ENCODE data around the gene ITPR1. TPM values are rescaled to one million over a fixed set of nuclear protein-coding genes. Genes with fewer than 3 reads are reported as not detected.

Gene ITPR1
- total RNA-seq, 2 donors from 2014 or later, result 36.8 to 43.8 TPM

DNA sequence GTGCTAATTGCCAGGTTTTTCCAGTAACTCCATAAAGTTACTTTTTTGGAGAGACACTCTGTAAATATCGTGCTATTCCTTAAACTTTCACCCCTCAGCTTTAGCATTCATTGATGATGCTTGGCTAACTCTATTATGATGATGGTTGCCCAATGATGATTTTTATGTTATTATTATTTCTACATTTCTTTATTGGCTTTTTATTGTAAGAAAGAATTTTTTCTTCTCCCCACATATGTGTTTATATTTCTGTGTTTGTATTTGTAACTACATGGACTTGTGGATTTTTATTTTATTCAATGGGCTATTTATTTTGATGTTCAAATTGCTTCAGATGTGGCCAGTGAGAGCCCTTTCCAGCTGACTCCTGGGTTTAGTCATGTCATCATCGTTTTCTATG is 323.6 kb downstream of the ITPR1 start:
- DNase-seq, result no peak
- intact Hi-C loops (cut with DNase I), result no loop called here
- ATAC-seq, result no peak

DNA sequence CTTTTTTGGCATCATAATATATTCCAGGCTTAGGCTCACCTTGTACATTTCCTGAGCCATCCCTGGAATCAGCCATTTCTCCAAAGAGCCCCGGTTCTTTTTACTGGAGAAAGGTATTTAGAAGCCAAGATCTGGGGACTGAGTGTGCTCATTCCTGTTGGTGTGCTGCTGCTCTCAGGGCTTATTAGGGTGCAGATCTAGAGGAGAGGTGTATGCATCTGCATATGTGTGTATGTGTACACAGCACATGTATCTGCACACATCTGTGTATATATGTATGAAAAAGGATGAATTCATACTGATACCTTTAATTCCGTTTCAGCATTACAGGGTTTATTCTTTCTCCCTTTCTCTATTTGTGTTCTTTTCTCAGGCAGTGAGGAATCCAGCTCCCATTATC is 324.0 kb downstream of the ITPR1 start:
- intact Hi-C loops (cut with DNase I), result no loop called here
- no peak for DNase-seq
- ATAC-seq, result no peak

DNA sequence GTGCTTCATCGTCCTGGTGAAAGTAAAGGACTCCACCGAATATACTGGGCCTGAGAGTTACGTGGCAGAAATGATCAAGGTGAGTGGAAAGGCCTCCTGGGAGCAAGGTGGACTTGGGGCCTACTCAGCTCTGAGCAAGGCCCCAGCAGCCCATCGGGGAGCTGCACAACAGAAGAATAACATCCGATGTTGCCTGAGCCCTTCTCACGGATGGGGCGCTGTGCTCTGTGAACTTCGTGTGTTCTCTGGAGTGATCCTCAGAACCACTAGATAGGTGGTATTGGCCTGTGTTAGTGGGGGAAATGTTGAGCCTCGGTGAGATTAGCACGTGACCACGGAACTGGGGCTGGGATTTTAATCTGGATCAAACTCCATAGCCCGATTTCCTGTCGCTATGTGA is 325.0 kb downstream of the ITPR1 start:
- ATAC-seq (no peak), DNase-seq (no peak)
- intact Hi-C loops (cut with DNase I), result no loop called here

DNA sequence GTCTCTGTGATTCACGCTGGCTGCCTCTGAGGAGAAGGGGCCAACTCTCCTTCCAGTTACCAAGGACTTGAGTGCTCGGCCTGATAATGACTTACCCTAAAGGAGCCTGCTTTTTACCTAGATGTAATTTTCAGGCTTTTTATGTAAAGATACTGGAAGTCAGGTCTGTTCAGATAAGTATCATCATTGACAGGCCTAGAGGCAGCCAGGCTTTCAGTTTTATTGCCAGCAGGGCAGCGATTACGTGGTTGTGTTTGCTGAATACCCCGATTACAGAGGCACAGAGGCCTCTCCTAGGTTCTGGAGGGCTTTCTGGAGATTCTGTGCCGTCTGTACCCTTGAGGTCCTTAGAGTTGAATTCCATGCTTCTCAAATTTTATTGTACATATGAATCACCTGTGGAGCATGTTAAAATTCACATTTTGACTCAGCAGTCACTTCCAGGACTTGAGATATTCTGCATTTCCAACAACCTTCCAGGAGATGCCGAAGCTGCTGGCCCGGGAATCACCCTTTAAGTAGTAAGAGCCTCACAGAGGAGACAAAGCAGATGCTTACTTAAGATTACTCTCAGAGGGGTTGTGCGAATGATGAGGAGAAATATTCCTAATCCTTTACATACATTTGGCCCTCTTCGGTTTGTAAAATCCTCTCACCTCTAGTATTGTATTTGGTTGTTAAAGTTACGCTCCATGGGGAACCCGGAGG is 326.0 kb downstream of the ITPR1 start:
- intact Hi-C loops (cut with DNase I), result no loop called here
- DNase-seq (no peak), ATAC-seq (no peak)

DNA sequence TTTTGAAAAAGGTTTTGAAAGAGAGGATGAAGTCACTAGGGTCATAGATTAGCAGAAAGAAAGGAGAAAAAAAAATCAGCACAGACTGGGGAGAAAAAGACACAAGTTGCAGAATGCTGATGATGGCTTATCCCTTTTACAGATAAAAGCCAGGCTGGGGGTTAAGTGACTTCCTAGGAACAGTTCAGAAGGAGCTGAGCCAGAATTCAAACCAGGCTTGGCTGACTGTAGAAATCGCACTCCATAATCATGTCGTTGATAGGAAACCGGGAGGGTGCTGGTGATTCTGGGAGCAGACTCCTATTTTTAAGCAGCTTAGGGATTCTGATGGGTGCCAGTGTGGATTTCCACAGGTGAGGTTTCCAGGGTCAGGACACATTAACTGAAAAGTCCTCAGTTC is 326.6 kb downstream of the ITPR1 start:
- DNase-seq, result no peak
- intact Hi-C loops (cut with DNase I), result loop anchor here in 1 of 2 donors (10.0 kb wide), 1 partner anchor 235 kb away; no protein-coding TSS in a partner anchor
- ATAC-seq, result no peak

DNA sequence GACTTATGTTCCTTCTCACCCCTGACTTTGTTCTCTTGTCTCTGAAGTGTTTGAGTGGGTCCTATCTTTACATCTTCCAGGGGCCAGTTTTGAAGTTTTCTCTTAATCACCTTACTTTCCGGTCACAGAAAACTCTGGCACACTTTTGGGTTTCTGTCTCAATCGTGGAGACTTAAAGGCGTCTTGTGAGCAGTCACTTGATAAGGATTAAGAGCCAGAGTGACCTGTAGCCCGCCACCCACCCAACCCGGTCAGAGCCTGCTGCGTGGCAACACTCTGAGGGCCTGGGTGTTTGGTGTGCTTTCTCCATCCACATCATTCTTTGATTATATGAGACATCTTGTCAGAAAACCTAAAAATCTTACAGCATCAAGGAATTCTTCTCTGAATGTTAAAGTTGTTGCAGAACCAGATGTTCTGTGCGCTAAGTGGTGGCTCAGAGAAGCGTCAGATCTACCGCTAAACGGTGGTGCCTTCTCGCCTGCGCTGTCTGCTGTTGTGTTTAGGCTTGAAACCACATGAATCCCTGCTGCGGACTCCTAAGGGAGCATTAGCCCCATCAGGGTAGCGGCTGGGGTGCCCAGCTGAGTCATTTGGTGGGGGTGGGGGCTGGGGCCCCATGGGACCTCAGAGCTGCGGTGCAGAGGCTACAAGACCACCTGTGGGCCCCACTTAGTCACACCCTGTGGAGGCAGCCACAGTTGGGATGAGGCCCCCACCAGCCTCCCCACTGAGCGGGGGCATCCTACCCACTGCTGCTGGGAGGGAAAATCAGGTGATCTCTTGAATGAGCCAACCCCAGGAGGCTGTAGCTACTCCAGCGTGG is 327.4 kb downstream of the ITPR1 start:
- ATAC-seq (no peak), DNase-seq (no peak)
- intact Hi-C loops (cut with DNase I), result loop anchor here in 1 of 2 donors (10.0 kb wide), 1 partner anchor 234 kb away; no protein-coding TSS in a partner anchor

DNA sequence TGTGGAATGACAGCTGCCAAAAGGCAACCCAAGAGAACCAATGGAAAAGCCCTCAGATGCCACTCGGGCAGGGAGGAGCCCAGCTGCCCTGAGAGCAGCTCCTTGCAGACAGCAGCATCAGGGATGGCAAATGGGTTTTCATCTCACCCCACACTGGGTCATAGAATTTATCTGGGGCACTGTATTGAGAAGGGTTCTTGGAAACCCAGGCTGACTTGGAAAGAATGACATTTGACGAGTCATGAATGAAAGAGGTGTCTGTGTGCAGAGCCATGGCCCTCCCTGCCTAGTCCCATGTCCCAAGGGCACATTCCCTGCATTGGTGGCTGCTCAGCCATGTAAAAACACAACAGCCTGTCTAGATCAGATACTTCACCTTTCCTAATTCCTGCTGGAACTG is 328.2 kb downstream of the ITPR1 start:
- DNase-seq (no peak), ATAC-seq (no peak)
- intact Hi-C loops (cut with DNase I), result loop anchor here in 1 of 2 donors (10.0 kb wide), 1 partner anchor 233 kb away; no protein-coding TSS in a partner anchor

DNA sequence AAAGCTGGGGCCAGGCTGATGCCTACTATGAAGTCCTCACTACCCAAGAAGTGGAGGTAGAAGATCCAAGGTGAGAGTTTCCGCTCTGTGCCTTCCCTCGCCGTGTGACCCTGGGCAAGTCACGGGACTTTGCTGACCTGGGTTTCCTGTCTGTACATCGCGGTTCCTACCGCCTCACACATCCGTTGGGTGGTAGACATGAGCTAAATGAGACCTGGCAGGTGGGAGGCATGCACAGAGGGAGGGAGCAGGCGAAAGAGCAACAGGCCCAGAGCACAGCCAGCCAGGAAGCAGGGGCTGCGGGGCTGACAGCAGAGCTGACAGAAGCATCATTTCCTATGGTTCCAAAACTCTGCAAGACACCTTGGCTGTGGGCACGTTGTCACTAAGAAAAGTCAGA is 328.8 kb downstream of the ITPR1 start:
- intact Hi-C loops (cut with DNase I), result loop anchor here in 1 of 2 donors (10.0 kb wide), 1 partner anchor 233 kb away; no protein-coding TSS in a partner anchor
- ATAC-seq (no peak), DNase-seq (no peak)

DNA sequence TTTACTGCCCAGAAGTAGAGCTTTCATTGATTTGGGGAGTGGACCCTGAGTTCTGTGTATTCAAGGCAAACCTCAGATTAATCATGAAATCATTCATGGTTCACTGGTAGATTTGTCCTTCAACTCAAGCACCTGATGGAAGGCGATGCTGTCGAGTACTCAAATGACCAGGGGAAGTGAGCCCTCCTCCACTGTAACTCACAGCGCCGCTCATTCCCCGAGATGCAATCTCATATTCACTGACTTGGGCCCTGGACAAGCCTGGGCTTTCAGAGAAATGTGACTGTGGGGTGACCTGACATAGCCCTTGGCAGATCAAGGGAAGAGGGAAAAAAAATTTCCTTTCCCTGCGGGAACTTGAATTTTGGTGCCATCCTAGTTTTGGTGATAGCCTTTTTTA is 329.4 kb downstream of the ITPR1 start:
- ATAC-seq, result no peak
- DNase-seq, result no peak
- intact Hi-C loops (cut with DNase I), result loop anchor here in 1 of 2 donors (10.0 kb wide), 1 partner anchor 232 kb away; no protein-coding TSS in a partner anchor

DNA sequence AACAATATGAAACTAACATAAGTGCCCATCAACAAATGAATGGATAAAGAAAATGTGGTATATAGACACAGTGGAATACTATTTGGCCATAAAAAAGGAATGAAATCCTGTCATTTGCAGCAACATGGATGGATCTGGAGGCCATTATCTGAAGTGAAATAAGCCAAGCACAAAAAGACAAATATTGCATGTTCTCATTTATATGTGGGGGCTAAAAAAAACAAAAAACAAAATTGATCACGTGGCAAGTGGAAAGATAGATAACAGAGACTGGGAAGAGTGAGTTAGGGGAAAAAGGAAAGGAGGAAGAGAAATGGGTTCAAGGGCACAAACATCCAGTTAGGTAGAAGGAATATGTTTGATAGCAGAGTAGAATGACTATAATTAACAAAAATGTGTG is 330.2 kb downstream of the ITPR1 start:
- no peak for ATAC-seq
- intact Hi-C loops (cut with DNase I), result loop anchor here in 1 of 2 donors (10.0 kb wide), 1 partner anchor 231 kb away; no protein-coding TSS in a partner anchor
- no peak for DNase-seq

DNA sequence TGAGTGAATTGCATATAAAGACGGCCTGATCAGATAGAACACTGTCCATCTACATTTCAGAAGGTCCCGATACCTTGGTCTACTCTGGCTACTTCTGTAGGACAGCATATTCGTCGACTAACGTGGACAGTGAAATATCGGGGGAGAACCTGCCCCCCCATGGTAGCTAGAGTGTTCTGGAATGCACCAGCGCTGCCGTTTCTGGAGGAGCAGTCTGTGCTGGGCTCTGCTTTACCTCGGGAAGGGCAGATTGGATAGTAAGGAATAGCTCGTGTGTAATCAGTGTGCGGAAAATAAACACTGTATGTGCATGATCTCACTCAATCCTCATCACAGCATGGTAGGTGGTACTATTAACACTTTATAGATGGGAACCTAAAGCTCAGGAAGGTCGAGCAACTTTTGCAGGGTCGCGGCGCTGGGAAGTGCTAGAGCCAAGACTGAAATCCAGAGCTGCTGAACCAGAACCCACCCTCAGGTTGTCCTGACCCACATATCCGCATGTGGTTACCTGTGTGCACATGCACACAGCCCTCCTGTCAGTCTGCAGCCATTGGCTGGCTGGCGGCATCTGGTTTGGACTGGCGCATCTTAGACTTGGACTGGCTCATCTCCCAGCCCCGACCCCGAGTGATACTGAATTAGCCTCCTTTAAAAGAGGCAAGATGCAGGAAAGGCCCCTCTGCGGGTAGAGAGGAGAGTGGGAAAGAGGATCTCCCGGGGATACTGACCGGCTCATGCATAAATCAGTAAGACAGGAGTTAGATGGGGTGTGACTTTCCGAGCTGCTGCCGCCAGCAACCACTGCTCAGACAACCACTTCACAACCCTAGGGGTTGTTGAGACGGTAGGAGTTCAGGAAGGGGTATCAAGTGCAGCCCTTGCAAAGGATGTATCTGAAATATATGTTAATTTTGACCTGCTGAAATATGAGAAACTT is 331.1 kb downstream of the ITPR1 start:
- no peak for DNase-seq
- intact Hi-C loops (cut with DNase I), result loop anchor here in 1 of 2 donors (10.0 kb wide), 1 partner anchor 231 kb away; no protein-coding TSS in a partner anchor
- peak in 1 of 2 donors; percentile 1 for ATAC-seq

DNA sequence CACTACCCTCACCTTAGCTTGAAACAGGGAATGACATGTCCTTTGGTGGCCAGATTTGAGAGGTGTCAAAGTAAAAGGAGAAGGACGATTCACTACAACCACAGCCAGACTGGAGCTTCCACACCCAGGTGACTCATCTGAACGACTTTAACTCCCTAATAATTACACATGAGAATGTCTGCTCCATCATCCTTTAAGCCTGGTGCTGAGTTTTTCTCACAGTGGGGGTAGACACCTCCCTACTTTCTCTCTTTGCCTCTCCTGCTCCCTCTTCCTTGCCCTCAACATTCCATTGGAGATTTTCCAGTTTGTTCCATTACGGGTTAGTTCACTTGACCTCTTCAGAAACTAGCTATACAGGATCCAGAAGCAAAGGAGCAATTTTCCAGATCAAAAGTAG is 331.8 kb downstream of the ITPR1 start:
- peak in 1 of 2 donors; percentile 66 for ATAC-seq
- DNase-seq, result no peak
- intact Hi-C loops (cut with DNase I), result loop anchor here in 1 of 2 donors (10.0 kb wide), 1 partner anchor 230 kb away; no protein-coding TSS in a partner anchor

DNA sequence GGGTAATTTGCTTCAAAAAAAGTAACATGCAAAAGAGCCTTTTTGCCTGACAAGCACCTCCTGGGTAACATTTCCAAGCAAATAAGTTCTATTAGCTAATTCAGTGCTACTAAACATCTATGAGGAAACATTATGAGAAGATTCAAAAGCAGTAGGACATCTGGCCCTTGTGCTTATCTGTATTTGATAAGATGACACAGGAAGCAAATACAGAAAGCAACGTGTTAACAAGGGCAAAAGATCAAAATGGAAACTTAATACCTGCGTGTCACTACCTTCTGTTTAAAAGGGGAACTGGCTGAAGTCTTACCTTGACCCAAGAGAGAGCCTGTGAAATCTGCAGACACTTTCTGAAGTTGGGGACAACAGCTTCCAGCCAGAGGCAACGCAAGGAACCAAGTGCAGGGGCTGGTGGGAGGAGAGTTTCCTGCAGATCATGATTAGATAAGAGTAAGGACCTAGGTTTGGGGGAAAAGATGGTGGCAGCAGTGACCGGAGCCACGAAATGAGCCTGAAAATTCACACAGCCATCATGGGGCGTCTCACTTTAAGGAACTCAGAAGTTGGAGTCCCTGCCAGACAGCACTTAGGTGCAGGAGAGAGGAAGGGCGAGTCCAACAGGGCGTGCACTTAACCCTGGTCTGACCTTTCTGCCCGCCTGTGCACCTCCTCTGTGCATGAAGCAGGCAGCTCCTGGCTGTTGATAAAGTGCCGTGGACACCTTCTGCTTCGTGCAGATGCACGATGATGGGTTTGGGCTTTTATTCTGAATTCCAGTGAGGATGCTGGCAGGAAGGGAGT is 332.5 kb downstream of the ITPR1 start:
- DNase-seq (peak; percentile 69), ATAC-seq (peak; percentile 48 to 72)
- intact Hi-C loops (cut with DNase I), result loop anchor here in 1 of 2 donors (2.0 to 10.0 kb wide), 4 partner anchors 105 to 229 kb away; no protein-coding TSS in a partner anchor

DNA sequence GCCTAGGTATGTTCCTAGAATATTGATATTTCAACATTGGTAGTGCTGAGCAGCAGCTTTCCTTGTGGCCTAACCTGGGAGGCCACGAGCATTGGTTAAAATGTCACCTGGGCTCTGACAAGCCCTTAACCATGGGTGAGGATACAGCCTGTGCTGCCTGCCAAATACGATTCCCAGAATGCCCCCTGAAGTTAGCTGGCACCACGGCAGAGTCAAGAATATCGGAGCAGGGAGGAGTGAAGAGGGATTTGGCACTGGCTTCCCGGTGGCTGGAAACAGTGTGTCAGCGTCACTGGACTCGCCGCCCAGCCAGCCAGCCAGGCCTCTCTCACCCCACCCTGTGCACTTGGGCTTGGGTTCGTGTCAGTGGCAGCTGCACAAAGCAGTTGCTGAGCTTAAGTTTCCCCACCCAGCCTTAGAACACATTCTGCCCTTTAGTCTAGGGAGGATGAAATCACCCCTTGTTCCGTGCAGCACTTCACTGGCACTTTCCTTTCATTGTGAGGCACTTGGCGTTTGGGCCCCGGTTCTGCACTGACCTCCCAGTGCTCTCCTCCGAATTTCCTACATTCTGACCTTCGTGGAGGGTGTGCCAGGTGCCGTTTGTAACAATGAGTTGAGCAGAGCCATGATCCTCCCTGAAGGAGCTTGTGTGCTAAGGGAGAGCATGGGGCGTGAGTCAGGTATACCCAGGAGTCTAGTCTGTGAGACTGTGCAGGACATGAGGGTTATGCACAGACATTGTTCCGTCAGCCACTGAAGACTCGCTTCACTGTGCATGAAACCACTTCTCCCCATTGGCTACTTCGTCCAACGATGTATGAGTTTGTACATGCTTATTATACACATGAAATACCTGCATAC is 333.3 kb downstream of the ITPR1 start:
- intact Hi-C loops (cut with DNase I), result loop anchor here in 1 of 2 donors (2.0 to 10.0 kb wide), 4 partner anchors 106 to 228 kb away; no protein-coding TSS in a partner anchor
- ATAC-seq, result peak; percentile 82 to 85

DNA sequence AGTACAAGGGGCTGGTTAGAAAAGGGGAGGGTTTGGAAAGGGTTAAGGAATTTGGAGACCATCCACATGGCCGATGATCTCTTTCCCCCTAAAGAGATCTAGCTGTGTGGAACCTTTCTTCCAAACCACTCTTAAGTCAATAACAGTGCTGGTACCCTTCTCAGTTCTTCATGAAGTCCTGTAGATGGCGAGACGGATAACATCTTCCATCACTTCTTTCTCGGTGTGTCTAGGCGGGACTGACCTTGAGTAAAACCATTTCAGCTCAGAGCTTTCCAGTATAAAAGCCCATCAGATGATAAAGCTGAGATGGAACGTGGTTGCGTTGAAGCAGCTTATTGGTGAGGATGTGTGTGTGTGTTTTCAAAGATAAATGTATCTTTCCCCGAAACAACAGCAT is 334.6 kb downstream of the ITPR1 start:
- intact Hi-C loops (cut with DNase I), result loop anchor here in 1 of 2 donors (2.0 to 10.0 kb wide), 4 partner anchors 107 to 227 kb away; no protein-coding TSS in a partner anchor
- ATAC-seq (no peak), DNase-seq (no peak)

More for the DNA sequence above, 333.3 kb downstream of the ITPR1 start:
- peak; percentile 92 for DNase-seq

DNA sequence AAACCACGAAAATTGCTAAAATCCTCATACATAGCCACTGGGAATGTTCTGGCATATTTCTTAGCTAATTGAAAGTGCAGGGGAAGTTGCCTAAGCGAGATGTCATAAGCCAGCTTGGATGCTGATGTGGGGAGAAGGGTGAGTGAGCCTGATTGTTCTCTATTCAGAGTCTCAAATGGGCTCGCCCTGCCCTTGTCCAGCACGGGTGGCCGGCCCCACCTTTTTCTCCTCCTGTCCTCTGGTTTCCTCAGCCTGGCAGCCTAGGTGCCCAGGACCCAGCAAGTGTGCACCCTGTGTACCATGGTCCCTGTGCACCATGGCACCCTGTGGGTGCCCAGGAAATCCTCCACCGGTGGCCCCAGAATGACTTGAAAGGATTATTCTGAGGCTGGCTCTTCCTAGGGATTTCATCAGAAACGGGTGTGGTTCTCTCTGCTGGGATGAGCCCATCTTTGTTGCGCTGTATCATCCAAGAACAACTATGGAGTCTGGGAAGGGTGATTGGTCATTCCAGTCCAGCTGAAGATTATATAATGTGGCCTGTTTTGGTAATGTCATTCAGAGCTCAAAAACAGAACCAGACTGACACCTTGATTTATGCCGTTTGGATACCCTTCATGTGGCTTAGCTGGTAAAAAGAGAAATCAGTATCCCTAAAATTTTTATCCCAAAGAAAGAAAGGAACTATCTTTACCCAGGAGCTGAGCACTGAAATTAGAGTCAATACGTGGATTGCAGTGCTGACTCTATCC is 335.3 kb downstream of the ITPR1 start:
- peak; percentile 59 for DNase-seq
- intact Hi-C loops (cut with DNase I), result loop anchor here in 1 of 2 donors (10.0 kb wide), 1 partner anchor 226 kb away; no protein-coding TSS in a partner anchor
- ATAC-seq, result peak in 1 of 2 donors; percentile 2
